ENCODE results near the gene GSTM4.

The GSTM4 gene

GRCh38 chr1:109655615-109656519, at the start of gene GSTM4:
TSS of gene GSTM4 (plus strand) at chr1:109656099. CDS start at chr1:109656390, 291 bp downstream.
- H3K36me3 ChIP-seq (ENCODE audit: insufficient read depth, low read length), result no peaks in the 10 kb centered on the region
- no peaks in the 10 kb centered on the region for H4K20me1 ChIP-seq (ENCODE audit: insufficient read depth, low read length)
- no peak for DNase-seq
- TF ChIP-seq CTCF (IDR thresholded peaks at IDR 0.05; ENCODE audit: borderline replicate concordance, extremely low read depth, low read length, poor library complexity, severe bottlenecking) (no peak), EZH2 (IDR thresholded peaks at IDR 0.05; ENCODE audit: borderline replicate concordance, low read depth, low read length, severe bottlenecking) (no peak)
- peaks cover 4% of the 10 kb centered on the region for H3K27me3 ChIP-seq (ENCODE audit: insufficient read depth, low read length, poor library complexity)
- no peak within 1 kb of the TSS for H3K9ac ChIP-seq (ENCODE audit: low read depth, low read length)
- H3K4me3 ChIP-seq (ENCODE audit: low read depth in 1 of 2, low read length in 2 of 2), result no peak within 1 kb of the TSS
- ATAC-seq (ENCODE audit: insufficient read depth, low read depth), result no peak
- H3K79me2 ChIP-seq (ENCODE audit: insufficient read depth, low read length), result no peaks in the 10 kb centered on the region
- no peak within 1 kb of the TSS for H2AFZ ChIP-seq (ENCODE audit: low read depth, low read length)
- no peak within 1 kb of the TSS for H3K4me2 ChIP-seq (ENCODE audit: insufficient read depth, low read length)
- H3K9me3 ChIP-seq (ENCODE audit: insufficient read depth, low read length, severe bottlenecking), result no peaks in the 10 kb centered on the region
- H3K27ac ChIP-seq (ENCODE audit: low read length), result no peak within 1 kb of the TSS
- no peaks in the 10 kb centered on the region for H3K4me1 ChIP-seq (ENCODE audit: insufficient read depth, low read length)

DNA sequence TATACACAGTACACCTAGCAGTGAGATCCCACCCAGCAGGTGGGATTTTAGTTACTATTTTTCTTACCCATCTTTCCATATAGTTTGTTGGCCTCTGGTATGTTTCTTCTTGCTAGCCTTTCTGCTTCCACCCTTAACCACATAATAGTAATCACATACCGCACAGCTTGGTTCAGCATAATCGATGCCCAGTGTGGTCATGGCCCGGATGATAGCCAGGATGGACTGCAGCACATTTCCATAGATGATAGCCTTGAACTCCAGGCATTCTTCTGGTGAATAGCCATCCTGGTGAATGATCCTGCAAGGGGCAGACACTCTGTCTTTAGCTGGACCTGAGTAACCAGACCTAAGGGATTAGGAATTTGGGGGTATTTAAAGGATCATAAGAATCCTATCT, 46.0 kb upstream of the GSTM4 start:
- Histone ChIP-seq H3K4me1 (ENCODE audit: insufficient read depth, low read length) (no peaks in the 10 kb centered on the region), H3K4me2 (ENCODE audit: insufficient read depth, low read length) (no peak overlapping the region), H3K36me3 (ENCODE audit: insufficient read depth, low read length) (no peaks in the 10 kb centered on the region), H4K20me1 (ENCODE audit: insufficient read depth, low read length) (no peaks in the 10 kb centered on the region), H3K79me2 (ENCODE audit: insufficient read depth, low read length) (no peaks in the 10 kb centered on the region), H3K27me3 (ENCODE audit: insufficient read depth, low read length, poor library complexity) (peaks cover 5% of the 10 kb centered on the region), H3K27ac (ENCODE audit: low read length) (no peak overlapping the region), H3K9me3 (ENCODE audit: insufficient read depth, low read length, severe bottlenecking) (no peaks in the 10 kb centered on the region), H3K9ac (ENCODE audit: low read depth, low read length) (no peak overlapping the region), H3K4me3 (ENCODE audit: low read depth in 1 of 2, low read length in 2 of 2) (no peak overlapping the region), H2AFZ (ENCODE audit: low read depth, low read length) (no peak overlapping the region)
- TF ChIP-seq CTCF (IDR thresholded peaks at IDR 0.05; ENCODE audit: borderline replicate concordance, extremely low read depth, low read length, poor library complexity, severe bottlenecking), result no peak
- TF ChIP-seq EZH2 (IDR thresholded peaks at IDR 0.05; ENCODE audit: borderline replicate concordance, low read depth, low read length, severe bottlenecking), result no peak
- ATAC-seq (ENCODE audit: insufficient read depth, low read depth) (no peak), DNase-seq (no peak)

- Histone ChIP-seq H3K79me2 (ENCODE audit: insufficient read depth, low read length) (no peaks in the 10 kb centered on the region), H2AFZ (ENCODE audit: low read depth, low read length) (no peak overlapping the region), H3K9ac (ENCODE audit: low read depth, low read length) (no peak overlapping the region), H3K4me2 (ENCODE audit: insufficient read depth, low read length) (no peak overlapping the region), H4K20me1 (ENCODE audit: insufficient read depth, low read length) (no peaks in the 10 kb centered on the region), H3K4me1 (ENCODE audit: insufficient read depth, low read length) (no peaks in the 10 kb centered on the region), H3K36me3 (ENCODE audit: insufficient read depth, low read length) (no peaks in the 10 kb centered on the region), H3K4me3 (ENCODE audit: low read depth in 1 of 2, low read length in 2 of 2) (no peak overlapping the region), H3K9me3 (ENCODE audit: insufficient read depth, low read length, severe bottlenecking) (no peaks in the 10 kb centered on the region), H3K27me3 (ENCODE audit: insufficient read depth, low read length, poor library complexity) (peaks cover 5% of the 10 kb centered on the region), H3K27ac (ENCODE audit: low read length) (no peak overlapping the region)
- TF ChIP-seq EZH2 (IDR thresholded peaks at IDR 0.05; ENCODE audit: borderline replicate concordance, low read depth, low read length, severe bottlenecking) (no peak), CTCF (IDR thresholded peaks at IDR 0.05; ENCODE audit: borderline replicate concordance, extremely low read depth, low read length, poor library complexity, severe bottlenecking) (no peak)
- no peak for DNase-seq
- no peak for ATAC-seq (ENCODE audit: insufficient read depth, low read depth)
Measured at GRCh38 chr1:109610609-109611307, 45.1 kb upstream of the GSTM4 start.

All from DND-41 (cell line).